AG08396 (cell line): ENCODE results near the gene DNAAF2.
A peak's percentile ranks its signal among the peaks of the same experiment; 100 is the strongest.
"Not testable (repeated sequence)": the region's sequence is repeated elsewhere in the genome, so short reads cannot be mapped to it uniquely, and the experiment has no call there.

Source experiments
- DNase-seq: peaks from one replicate; pipeline ENCODE4 v3.0.0; 2012; ENCODE audit warnings: low spot score, mixed read lengths

Gene DNAAF2

GRCh38 chr14:49634547-49635334, at the start of gene DNAAF2:
TSS of gene DNAAF2 (minus strand) at chr14:49635244. CDS start at chr14:49635149, 95 bp downstream.
- peak; percentile 77 for DNase-seq

- DNase-seq, result peak; percentile 13
Measured at GRCh38 chr14:49679271-49679670, 44.2 kb upstream of the DNAAF2 start.

DNA sequence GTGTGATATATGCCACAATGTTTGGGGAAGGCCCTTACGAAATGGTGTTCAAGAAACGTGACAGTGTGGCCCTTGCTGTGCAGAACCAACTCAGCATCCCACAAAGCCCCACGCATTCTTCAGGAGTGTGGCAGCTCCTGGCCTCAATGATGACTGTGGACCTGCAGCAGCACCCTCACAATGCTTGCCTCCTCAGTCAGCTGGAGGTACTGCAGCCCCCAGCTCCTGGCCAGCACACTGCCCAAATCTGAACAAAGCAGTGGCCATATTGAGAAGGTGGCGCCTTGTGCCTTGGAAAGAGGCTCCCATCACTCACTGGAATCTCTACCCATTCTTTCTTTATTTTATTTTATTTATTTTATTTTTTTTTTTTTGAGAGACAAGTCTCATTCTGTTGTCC, 42.6 kb upstream of the DNAAF2 start:
- peak; percentile 9 for DNase-seq

DNA sequence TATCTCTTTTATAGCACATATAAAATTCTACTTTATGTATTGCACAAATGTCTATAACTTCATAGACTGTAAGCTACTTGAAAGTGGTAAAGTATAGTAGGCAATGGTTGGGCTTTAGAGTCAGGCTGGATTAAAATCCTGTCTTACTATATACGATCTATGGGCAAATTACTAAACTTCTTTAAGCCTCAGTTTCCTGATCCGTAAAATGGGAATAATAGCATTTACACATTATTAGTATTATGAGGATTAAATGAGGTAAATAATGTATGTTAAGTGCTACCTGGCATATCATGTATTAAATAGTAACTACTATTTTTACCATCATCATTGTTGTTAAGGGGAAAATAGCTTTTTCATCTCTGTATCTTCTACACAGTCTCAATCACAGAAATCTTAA, 38.5 kb upstream of the DNAAF2 start:
- DNase-seq, result no peak

GRCh38 chr14:49670475-49670874, 35.4 kb upstream of the DNAAF2 start:
- DNase-seq, result no peak

DNA sequence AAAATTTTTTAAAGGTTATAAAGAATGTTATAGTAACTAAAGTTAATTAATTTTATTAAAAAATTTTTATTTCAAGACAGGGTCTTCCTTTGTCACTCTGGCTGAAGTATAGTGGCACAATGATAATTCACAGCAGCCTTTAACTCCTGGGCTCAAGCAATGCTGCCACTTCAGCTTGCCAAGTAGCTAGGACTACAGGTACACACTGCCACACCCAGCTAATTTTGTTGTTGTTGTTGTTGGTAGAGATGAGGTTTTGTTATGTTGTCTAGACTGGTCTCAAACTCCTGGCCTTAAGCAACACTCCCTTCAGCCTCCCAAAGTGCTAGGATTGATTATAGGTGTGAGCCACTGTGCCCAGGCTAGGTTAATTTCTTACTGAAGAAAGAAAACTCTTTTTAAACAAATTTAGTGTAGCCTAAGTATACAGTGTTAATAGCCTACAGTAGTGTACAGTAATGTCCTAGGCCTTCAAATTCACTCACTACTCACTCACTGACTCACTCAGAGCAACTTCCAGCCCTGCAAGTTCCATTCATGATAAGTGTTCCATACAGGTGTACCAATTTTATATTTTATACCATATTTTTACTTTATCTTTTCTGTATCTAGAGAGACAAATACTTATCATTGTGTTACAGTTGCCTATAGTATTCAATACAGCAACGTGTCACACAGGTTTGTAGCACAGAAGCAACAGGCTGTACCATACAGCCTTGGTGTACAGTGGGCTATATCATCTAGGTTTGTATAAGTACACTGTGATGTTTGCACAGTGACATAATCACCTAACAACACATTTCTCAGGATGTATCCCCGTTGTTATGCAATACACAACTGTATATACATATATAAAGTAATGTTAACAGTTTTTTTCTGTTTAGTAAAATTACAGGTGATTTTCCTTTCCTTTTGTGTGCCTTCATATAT, 24.7 kb upstream of the DNAAF2 start:
- no peak for DNase-seq

DNA sequence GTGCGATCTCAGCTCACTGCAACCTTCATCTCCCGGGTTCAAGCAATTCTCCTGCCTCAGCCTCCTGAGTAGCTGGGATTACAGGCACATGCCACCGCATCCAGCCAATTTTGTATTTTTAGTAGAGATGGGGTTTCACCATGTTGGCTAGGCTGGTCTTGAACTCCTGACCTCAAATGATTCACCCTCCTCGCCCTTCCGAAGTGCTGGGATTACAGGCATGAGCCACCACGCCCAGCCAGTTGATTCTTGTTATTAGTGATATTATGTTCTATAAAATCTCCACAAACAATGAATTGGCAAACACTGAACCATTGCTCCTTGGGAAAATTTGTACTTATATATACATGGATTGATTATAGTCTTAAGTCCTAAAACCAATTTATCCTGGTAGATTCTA, 22.5 kb upstream of the DNAAF2 start:
- not testable (repeated sequence) for DNase-seq

- no peak for DNase-seq
Measured at GRCh38 chr14:49654511-49654910, 19.5 kb upstream of the DNAAF2 start.

GRCh38 chr14:49653508-49653907, 18.5 kb upstream of the DNAAF2 start:
- no peak for DNase-seq

DNA sequence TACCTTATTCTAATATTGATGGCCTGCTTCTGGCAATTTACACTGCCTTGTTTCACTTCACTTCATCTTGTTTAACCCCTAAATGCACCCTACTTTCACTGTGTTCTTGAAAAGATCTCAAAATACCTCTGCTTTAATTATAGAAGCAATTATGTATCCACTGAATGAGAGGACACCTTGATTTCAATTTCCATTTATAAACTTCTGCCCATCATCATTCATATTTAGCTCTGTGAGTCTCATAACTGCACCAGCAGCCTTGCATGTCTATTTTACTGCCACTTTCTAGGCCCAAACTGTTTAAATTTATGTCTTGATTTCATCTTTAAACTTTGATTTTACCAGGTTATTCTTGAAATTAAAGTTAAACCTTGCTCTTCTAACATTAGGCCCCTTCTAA, 7.1 kb upstream of the DNAAF2 start:
- DNase-seq, result no peak

DNA sequence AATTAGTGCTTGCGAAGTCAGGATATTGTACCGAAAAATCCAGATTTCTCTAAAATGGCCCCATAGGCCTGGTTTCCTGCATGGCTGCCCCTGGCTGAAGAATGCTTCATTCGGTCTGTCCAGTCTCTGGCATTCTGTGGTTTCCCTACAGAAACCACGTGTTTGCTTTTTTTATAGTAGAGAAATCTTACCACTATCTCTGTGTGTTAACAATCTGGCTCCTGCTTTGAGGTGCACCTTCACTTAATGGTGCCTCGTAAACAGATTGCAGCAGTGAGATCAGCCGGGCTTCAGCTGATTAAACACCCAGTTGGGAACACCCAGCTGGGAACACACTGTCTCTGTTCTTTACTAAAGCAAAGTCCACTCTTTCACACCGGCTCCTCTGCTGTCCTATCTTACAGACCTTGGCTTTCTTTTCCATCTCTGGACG, 6.7 kb upstream of the DNAAF2 start:
- no peak for DNase-seq

DNA sequence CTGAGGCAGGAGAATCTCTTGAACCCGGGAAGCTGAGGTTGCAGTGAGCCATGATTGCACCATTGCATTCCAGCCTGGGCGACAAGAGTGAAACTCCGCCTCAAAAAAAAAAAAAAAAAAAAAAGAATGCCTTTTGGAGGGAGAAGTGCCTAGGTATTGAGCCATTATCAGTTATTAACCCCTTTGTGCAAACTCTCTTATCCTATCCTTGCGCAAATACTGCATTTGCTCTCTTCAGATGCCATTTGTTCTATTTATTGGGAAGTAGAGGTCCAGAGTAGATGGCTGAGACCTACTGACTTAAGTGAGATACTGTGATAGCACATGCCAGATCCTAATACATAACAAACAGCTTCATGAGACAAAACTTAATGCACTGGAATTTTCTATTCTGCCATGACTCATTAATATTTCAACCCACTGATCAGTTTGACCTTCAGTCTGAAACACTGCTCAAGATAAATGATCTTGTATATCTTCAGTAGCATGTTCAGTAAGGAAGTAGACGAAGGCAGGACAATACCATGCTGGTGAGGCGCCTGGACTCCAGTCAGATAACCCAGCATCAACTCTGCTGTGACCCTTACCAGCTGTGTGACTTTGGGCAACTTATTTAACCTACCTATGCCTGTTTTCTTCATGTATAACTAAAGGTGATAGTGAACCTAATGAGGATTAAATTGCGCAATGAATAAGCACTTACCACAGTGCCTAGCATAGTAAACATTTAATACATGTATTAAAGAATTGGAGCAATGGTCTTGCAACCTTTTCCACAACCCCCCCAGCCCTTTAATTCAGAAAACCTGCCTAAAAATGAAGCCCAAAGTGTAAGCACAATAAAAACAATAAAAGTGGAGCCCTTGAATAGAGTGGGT, 5.7 kb upstream of the DNAAF2 start:
- DNase-seq, result no peak

- no peak for DNase-seq
Measured at GRCh38 chr14:49637534-49638078, 2.6 kb upstream of the DNAAF2 start.

DNA sequence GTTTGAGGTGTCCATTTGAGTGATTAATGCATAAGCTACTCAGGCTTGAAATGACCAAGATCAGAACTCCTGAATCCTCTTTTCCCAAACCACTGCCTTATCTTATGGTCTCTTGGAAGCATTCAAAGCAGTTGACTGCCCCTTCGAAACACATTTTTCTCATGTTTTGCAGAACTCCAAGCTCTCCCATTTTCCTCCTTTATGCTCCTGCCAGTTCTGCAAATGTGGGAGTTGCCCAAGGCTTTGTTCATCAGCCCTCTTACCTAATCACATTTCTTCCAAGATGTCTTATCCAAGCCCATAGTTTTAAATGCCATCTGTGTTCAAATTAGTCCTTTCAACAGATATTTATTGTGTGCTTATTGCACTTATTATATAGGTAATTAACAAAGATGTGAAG, 1.8 kb upstream of the DNAAF2 start:
- DNase-seq, result no peak

- peak; percentile 94 for DNase-seq
Measured at GRCh38 chr14:49633640-49634546, 1.2 kb downstream of the DNAAF2 start.

- no peak for DNase-seq
Measured at GRCh38 chr14:49623941-49624839, 10.9 kb downstream of the DNAAF2 start.

DNA sequence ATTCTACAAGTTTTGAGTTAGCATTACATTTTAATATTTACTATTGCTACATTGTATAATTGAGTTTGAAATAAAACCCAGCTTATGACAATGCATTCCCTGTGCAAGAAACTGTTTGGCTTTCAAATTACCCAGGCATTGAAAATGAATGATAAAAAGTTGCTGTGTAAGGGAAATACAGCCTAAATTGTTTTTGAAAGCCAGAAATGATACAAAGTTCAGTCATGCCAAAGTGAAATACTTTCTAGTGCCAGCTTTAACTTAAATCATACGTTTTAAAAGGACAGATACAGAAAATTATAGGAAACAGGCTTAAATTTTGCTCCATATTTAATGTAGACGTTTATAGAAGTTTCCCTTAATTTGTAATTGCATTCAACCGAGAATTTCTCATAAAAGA, 11.7 kb downstream of the DNAAF2 start:
- no peak for DNase-seq

DNA sequence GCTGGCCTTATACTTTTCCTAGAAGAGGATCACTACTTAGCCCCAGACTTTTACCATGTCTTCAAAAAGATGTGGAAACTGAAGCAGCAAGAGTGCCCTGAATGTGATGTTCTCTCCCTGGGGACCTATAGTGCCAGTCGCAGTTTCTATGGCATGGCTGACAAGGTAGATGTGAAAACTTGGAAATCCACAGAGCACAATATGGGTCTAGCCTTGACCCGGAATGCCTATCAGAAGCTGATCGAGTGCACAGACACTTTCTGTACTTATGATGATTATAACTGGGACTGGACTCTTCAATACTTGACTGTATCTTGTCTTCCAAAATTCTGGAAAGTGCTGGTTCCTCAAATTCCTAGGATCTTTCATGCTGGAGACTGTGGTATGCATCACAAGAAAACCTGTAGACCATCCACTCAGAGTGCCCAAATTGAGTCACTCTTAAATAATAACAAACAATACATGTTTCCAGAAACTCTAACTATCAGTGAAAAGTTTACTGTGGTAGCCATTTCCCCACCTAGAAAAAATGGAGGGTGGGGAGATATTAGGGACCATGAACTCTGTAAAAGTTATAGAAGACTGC, 12.9 kb downstream of the DNAAF2 start:
- no peak for DNase-seq
